Osteoblast (primary cell): Measurements from ENCODE around the gene RABEPK. TPM values are rescaled to one million over a fixed set of nuclear protein-coding genes. Genes with fewer than 3 reads are reported as not detected.
"Not testable (repeated sequence)": the region's sequence is repeated elsewhere in the genome, so short reads cannot be mapped to it uniquely, and the experiment has no call there.

ENCODE experiments used
- DNase-seq: peaks from one replicate; pipeline ENCODE4 v3.0.0; 2011; ENCODE audit warnings: low spot score, mixed read lengths; ENCODE audit not compliant: insufficient read length; ENCODE audit errors: missing footprints
- H2AFZ ChIP-seq: 2 replicates; pipeline ENCODE4 v1.6.0; 2011; ENCODE audit warnings: mild to moderate bottlenecking, low read length
- H3K27ac ChIP-seq: 2 replicates; pipeline ENCODE4 v1.5.1; 2011; ENCODE audit warnings: mild to moderate bottlenecking, low read depth, low read length, moderate library complexity
- H3K27me3 ChIP-seq: 2 replicates; pipeline ENCODE4 v1.6.0; 2012; ENCODE audit warnings: mild to moderate bottlenecking, control low read depth, inconsistent platforms, low read length, moderate library complexity; ENCODE audit not compliant: insufficient read depth
- H3K36me3 ChIP-seq: 2 replicates; pipeline ENCODE4 v1.5.1; 2011; ENCODE audit warnings: mild to moderate bottlenecking, low read length, control low read depth, moderate library complexity; ENCODE audit not compliant: insufficient read depth
- H3K4me1 ChIP-seq: 2 replicates; pipeline ENCODE4 v1.5.1; 2011; ENCODE audit warnings: mild to moderate bottlenecking, low read length, control low read depth, moderate library complexity; ENCODE audit not compliant: insufficient read depth
- H3K4me2 ChIP-seq: 2 replicates; pipeline ENCODE4 v1.6.0; 2011; ENCODE audit warnings: mild to moderate bottlenecking, low read length; ENCODE audit not compliant: insufficient read depth
- H3K4me3 ChIP-seq: fragments of 200-600 bp; sonication (generic); 3 replicates; pipeline ENCODE4 v1.5.1; 2012; ENCODE audit warnings: mild to moderate bottlenecking, low read length, inconsistent platforms; ENCODE audit not compliant: insufficient read depth
- H3K79me2 ChIP-seq: 2 replicates; pipeline ENCODE4 v1.6.0; 2012; ENCODE audit warnings: mild to moderate bottlenecking, low read length, control low read depth, inconsistent platforms; ENCODE audit not compliant: insufficient read depth
- H3K9me3 ChIP-seq: 2 replicates; pipeline ENCODE4 v1.5.1; 2011; ENCODE audit warnings: low read depth, low read length, control low read depth
- H4K20me1 ChIP-seq: 2 replicates; pipeline ENCODE4 v1.6.0; 2012; ENCODE audit warnings: mild to moderate bottlenecking, low read length, control low read depth; ENCODE audit not compliant: insufficient read depth
- total RNA-seq: library from RNA; depleted of rRNA; stranded (reverse); fragments of >200 nt; gene quantifications from 2 replicates; pipeline ENCODE4 v1.2.3, GENCODE V29; 2012
- TF ChIP-seq, protein P1 (sequence below): IDR thresholded peaks from 2 replicates; pipeline ENCODE4 v1.5.1; 2011; ENCODE audit warnings: mild to moderate bottlenecking, low read depth, low read length, moderate library complexity; ENCODE audit errors: extremely low read depth

Gene RABEPK
- total RNA-seq, 1 donor: 28.6 TPM

DNA sequence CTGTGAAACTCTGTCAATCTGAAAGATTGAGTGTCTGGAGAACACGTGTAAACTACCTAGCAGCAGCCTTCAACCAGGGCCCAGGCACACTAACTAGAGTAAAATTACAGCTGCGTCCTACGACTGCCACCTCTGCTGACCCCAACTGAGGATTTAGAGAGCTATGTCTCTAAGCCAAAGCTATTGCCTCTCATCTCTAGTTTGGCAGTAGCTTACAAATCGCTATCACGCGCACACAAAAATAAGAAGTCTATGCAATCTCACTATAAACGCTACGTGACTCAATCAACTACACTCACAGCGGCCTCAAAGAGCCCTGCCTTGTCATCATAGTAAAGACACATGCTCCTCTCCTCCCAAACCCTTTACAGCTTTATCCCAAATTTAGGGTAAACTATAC, 19.5 kb upstream of the RABEPK start:
- TF ChIP-seq, protein P1, sequence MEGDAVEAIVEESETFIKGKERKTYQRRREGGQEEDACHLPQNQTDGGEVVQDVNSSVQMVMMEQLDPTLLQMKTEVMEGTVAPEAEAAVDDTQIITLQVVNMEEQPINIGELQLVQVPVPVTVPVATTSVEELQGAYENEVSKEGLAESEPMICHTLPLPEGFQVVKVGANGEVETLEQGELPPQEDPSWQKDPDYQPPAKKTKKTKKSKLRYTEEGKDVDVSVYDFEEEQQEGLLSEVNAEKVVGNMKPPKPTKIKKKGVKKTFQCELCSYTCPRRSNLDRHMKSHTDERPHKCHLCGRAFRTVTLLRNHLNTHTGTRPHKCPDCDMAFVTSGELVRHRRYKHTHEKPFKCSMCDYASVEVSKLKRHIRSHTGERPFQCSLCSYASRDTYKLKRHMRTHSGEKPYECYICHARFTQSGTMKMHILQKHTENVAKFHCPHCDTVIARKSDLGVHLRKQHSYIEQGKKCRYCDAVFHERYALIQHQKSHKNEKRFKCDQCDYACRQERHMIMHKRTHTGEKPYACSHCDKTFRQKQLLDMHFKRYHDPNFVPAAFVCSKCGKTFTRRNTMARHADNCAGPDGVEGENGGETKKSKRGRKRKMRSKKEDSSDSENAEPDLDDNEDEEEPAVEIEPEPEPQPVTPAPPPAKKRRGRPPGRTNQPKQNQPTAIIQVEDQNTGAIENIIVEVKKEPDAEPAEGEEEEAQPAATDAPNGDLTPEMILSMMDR: no peak
- Histone ChIP-seq H3K27me3 (no peaks in the 10 kb centered on the region), H3K27ac (no peak overlapping the region), H3K4me2 (no peak overlapping the region), H2AFZ (no peak overlapping the region), H3K4me3 (no peak overlapping the region), H3K79me2 (peaks cover 98% of the 10 kb centered on the region), H4K20me1 (peaks cover 28% of the 10 kb centered on the region), H3K4me1 (peaks cover 14% of the 10 kb centered on the region), H3K9me3 (no peaks in the 10 kb centered on the region), H3K36me3 (no peaks in the 10 kb centered on the region)
- no peak for DNase-seq

GRCh38 chr9:125181756-125182155, 18.6 kb upstream of the RABEPK start:
- not testable (repeated sequence) for H3K27me3 ChIP-seq, H2AFZ ChIP-seq, H3K4me2 ChIP-seq, H3K36me3 ChIP-seq, H3K27ac ChIP-seq, H3K9me3 ChIP-seq, DNase-seq, H3K4me3 ChIP-seq
- Histone ChIP-seq H4K20me1 (peaks cover 24% of the 10 kb centered on the region), H3K79me2 (peaks cover 98% of the 10 kb centered on the region), H3K4me1 (peaks cover 14% of the 10 kb centered on the region)

DNA sequence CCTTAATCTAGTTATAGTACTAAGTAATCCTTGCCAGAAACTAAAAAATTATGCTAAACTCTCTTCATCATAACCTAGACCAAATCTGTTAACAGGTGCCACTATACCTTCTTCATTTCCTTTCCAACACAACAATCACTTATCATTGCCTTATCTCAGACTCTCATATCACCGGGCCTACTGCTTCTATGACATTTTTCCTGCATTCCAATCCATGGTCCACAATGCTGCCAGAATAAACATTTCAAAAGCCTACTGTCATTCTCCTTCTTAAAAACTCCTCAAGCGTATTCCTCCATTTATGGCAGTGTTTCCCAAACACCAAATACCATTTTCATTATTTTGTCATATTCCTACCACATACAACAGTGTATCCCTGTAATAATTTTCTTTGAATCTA, 17.3 kb upstream of the RABEPK start:
- TF ChIP-seq, protein P1: no peak
- Histone ChIP-seq H3K79me2 (peaks cover 98% of the 10 kb centered on the region), H3K4me1 (peaks cover 22% of the 10 kb centered on the region), H4K20me1 (peaks cover 28% of the 10 kb centered on the region), H3K27me3 (no peaks in the 10 kb centered on the region), H3K36me3 (no peaks in the 10 kb centered on the region), H3K4me3 (no peak overlapping the region), H3K9me3 (no peaks in the 10 kb centered on the region), H3K4me2 (peak overlapping the region; percentile 43), H3K27ac (no peak overlapping the region), H2AFZ (no peak overlapping the region)
- peak; percentile 66 for DNase-seq

DNA sequence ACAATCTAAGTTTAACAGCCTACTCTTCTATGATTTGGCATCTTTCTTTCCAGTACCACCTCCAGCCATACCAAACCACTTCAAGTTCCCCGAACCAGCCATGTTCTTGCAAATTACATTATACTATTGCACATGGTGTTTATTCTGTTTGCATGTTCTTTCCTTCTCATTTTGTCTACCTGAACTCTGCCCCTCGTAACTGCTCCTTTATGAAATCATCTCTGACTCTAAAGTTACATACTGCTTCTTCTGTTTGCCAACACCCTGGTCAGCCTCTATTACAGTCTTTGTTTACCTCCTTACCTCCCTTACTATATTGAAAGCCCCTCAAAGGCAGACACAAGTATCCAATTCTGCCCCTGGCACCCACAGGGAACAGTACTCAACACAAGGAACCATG, 16.8 kb upstream of the RABEPK start:
- peaks cover 28% of the 10 kb centered on the region for H4K20me1 ChIP-seq
- no peak overlapping the region for H2AFZ ChIP-seq
- H3K79me2 ChIP-seq: peaks cover 98% of the 10 kb centered on the region
- H3K4me3 ChIP-seq: no peak overlapping the region
- TF ChIP-seq, protein P1: no peak
- H3K9me3 ChIP-seq: no peaks in the 10 kb centered on the region
- no peaks in the 10 kb centered on the region for H3K27me3 ChIP-seq
- no peaks in the 10 kb centered on the region for H3K36me3 ChIP-seq
- H3K27ac ChIP-seq: peak overlapping the region; percentile 43
- H3K4me1 ChIP-seq: peaks cover 25% of the 10 kb centered on the region
- DNase-seq: no peak
- peak overlapping the region; percentile 43 for H3K4me2 ChIP-seq
